ENCODE results near the gene ATP6V0D1.

DNA sequence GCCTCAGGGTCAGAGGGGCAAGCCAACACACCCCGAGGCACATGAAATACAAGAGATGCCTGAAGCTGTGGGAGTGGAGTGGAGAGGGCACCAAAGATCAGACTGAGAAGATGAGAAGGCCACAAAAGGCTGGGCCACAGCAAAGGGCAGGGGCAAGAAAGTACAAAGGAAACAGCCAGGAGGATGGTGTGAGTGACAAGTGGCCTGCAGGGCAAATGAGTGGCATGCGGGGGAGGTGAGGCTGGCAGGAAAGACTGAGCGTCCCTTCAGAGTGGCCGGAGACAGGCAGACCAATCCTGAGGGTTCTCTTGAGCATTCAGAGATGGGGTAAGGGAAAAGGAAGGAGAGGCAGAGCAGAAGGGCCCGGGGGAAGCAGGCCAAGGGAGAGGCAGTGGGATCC is 26.9 kb downstream of the ATP6V0D1 start:
- TF ChIP-seq, protein P1, sequence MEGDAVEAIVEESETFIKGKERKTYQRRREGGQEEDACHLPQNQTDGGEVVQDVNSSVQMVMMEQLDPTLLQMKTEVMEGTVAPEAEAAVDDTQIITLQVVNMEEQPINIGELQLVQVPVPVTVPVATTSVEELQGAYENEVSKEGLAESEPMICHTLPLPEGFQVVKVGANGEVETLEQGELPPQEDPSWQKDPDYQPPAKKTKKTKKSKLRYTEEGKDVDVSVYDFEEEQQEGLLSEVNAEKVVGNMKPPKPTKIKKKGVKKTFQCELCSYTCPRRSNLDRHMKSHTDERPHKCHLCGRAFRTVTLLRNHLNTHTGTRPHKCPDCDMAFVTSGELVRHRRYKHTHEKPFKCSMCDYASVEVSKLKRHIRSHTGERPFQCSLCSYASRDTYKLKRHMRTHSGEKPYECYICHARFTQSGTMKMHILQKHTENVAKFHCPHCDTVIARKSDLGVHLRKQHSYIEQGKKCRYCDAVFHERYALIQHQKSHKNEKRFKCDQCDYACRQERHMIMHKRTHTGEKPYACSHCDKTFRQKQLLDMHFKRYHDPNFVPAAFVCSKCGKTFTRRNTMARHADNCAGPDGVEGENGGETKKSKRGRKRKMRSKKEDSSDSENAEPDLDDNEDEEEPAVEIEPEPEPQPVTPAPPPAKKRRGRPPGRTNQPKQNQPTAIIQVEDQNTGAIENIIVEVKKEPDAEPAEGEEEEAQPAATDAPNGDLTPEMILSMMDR (conservative IDR thresholded peaks at IDR 0.05; ENCODE audit: low read depth, low read length) = no peak
- TF ChIP-seq CHD1 (IDR thresholded peaks at IDR 0.05; ENCODE audit: low read depth, low read length) (no peak), POLR2A (IDR thresholded peaks at IDR 0.05; ENCODE audit: low read depth, low read length) (no peak), RAD21 (IDR thresholded peaks at IDR 0.05; ENCODE audit: low read length) (no peak), MXI1 (IDR thresholded peaks at IDR 0.05; ENCODE audit: borderline replicate concordance, low read depth, low read length) (no peak), BHLHE40 (IDR thresholded peaks at IDR 0.05; ENCODE audit: low read depth, low read length) (no peak), RCOR1 (IDR thresholded peaks at IDR 0.05; ENCODE audit: insufficient replicate concordance, low read length) (no peak), SMC3 (IDR thresholded peaks at IDR 0.05; ENCODE audit: low read depth, low read length) (no peak), FOS (IDR thresholded peaks at IDR 0.05; ENCODE audit: low read depth, low read length) (no peak), USF2 (IDR thresholded peaks at IDR 0.05; ENCODE audit: low read depth, low read length) (no peak), CEBPB (IDR thresholded peaks at IDR 0.05; ENCODE audit: low read depth, low read length) (no peak), MAFK (IDR thresholded peaks at IDR 0.05; ENCODE audit: low read depth, low read length) (no peak), NFE2L2 (IDR thresholded peaks at IDR 0.05; ENCODE audit: low read depth, low read length) (no peak)
